Activated CD4-positive, alpha-beta T cell treated with anti-CD3 and anti-CD28 coated beads, Interleukin-2, amount 50 U/mL, for 16 hours (primary cell): ENCODE results near the gene UQCC2.

Experiments used
- DNase-seq: peaks from one replicate; pipeline ENCODE4 v3.0.0-alpha.2; 2020

UQCC2 gene

GRCh38 chr6:33705268-33705885, 6.1 kb downstream of the UQCC2 start:
- no peak for DNase-seq

DNA sequence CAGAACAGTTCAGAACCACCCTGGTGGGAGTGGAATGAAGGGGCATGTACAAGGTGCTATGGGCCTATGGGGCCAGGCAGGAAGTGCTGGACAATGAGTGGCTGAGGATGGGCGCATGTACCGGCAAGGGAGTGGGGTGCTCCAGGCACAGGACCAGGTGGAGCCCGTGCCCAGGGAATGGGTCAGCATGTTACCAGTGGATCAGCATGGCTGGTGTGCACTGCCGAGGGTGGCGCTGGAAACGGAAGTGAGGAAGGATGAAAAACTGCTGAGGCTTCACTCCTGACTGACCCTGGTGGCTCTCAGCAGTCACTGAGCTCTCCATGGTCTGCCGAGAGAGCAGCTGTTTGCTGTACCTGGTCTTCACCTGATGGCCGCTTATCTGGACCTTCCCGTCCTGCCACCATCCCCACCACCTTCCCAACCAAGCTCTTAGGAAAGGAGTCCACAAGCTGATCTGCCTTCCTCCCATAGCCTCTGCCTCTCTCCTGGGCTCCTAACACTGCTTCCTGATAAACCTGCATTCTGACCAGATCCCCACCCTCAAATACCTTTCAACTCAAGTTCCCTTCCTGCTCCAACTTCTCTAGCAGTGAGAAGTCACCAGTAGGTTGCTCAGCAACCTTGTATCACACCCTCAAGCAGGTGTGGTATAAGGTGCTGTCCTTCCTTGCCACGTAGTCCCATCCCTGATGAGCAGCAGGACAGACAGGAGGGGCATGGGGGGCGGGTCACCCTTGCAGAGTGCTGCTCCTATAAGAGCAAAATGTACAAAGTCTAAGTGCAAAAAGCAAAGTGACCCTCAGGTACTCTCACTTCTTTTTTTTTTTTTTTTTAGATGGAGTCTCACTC, 7.1 kb downstream of the UQCC2 start:
- no peak for DNase-seq

GRCh38 chr6:33702345-33702977, 9.0 kb downstream of the UQCC2 start:
- DNase-seq = peak; percentile 46

DNA sequence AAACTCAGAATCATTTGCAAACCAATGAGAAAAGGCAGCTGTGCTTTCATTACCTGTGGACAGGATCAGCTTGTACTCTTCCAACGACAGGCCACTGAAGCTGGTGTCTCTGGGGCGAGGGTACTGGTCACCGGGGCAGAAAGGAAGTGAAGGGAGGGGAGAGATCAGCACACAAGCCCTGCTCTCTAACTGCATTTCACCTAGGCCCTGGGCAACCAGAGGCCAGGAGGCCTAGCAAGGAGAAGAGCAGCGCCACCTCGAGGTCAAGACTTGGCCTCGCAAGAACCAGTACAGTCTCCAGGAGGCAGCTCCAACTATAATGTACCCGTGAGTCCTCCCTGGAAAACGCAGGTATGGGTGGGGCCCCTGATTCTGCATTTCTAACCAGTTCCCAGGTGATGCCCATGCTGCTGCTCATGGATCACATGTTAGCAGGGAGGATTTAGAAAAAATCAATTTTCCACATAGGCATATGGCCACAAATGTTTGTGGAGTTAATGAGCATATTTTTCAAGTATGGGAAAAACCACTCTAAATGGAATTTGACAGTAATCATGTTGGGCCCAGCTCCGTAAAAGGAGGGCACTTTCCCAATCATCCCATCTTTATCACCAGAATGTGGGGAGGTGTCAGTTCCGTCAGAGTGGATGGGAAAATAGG, 11.0 kb downstream of the UQCC2 start:
- DNase-seq = peak; percentile 75

DNA sequence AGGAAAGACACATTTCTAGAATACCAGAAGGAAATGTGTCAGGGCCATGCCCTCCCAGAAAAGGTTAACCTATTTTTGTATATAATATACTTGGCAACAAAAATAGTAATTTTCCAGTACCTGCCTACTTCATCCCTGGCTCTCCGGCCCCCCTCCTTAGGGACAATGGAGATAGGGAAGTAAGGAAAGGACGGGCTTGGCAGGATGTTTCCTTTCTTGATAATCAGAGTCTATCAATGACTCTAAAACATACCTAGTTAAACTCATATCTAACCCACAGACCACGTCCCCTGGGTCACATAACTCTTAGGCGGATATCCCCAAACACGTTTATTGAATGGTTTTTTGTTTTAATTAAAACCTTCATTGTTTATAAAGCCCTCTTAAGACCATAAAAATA, 11.8 kb downstream of the UQCC2 start:
- DNase-seq = peak; percentile 19

DNA sequence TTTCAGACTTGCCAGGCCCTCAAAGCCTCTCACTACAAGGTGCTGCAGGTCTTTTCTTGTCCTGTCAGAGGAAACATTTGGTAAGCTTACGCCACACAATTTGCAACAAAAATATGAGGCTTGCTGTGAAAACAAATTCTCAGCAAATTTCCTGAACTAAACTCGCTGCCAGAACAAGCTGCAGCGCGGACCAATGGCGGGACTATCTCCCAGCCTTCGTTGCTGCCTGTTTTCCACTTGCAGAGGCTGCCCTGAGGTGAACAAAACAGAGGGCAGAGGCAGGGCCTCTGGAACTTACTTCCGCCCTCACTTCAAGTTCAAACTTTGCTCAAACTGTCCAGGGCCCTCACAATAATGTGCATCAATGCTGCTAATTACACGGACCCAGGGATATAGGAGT, 12.4 kb downstream of the UQCC2 start:
- no peak for DNase-seq

- DNase-seq = no peak
Observed at GRCh38 chr6:33698494-33698893, 13.0 kb downstream of the UQCC2 start.

DNA sequence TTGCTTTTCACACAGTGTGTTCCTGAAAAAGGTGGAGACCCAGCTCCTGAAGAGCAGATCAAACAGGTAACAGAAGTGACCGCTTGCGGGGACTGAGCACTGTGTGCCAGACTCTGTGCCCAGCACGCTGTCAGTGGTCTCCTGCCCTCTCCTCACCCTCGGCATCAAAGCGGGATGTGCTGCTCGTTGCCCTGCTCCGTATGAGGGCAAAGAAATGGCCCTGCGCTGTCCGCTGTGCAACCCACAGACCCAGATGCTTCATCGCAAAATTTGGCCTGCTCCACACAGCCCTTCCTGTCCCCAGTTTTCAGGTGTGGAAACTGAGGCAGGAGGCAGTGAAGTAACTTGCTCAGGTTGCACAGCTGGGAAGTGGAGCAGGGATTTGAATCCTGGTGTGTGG, 13.7 kb downstream of the UQCC2 start:
- DNase-seq = no peak

GRCh38 chr6:33696548-33697518, 14.7 kb downstream of the UQCC2 start:
- DNase-seq = no peak

GRCh38 chr6:33696076-33696475, 15.4 kb downstream of the UQCC2 start:
- no peak for DNase-seq

DNA sequence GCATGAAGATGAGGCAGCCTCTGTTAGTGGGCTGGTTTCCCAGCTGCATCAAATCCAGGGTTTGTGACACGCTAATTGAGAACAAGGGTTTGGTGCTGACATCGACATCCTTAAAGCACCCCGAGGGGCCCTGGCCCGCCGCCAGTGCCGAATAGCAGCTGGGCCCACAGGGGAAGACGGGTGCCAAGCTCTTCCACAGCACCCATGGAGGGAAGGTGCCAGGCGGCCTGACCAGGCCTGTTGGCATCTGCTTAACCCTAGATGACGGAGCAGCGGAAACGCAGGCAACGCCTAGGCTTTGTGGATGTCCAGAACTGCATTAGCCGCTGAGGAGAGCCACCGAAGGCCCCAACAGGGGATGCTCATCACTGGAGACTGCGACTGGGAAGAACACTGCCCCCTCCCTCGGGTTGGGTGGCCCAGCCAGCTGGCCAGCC, 16.0 kb downstream of the UQCC2 start:
- no peak for DNase-seq

- no peak for DNase-seq
Observed at GRCh38 chr6:33694977-33695376, 16.5 kb downstream of the UQCC2 start.

- peak; percentile 84 for DNase-seq
Observed at GRCh38 chr6:33694401-33694931, 17.0 kb downstream of the UQCC2 start.

- DNase-seq = no peak
Observed at GRCh38 chr6:33693186-33694105, 18.1 kb downstream of the UQCC2 start.

- peak; percentile 81 for DNase-seq
Observed at GRCh38 chr6:33692760-33693158, 18.7 kb downstream of the UQCC2 start.

DNA sequence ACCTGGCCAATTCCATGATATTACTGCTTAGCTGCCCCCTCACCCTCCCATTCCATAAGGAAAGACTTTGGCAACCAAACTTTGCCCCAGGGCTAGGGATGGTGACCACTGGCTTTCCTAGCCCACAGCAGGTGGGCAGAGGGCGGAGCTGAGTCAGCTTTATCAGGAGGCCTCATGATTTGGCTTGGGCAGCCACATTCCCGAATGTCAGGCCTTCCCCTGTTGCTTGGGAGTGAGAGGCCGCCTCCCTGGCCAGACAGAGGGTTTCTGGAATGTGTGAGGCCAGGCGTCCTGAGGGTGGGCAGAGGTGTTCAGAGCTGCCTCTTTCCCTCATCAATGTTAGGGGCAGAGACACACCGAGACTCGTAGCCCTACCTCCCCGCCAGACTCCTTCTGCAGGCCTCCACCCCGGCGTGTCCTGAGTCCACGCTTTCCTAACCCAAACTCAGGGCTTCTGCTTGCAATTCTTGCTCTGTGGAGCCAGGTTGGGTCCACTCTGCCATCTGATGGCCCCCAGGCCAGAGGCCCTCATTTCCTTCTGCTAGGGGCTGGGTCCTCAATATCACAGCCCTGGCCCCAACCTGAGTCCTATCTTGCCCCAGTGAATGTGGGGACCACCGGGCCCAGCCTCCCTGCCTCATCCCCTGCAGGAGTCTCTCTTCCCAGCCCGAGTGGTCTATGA, 19.3 kb downstream of the UQCC2 start:
- DNase-seq = no peak

- no peak for DNase-seq
Observed at GRCh38 chr6:33691456-33692077, 19.9 kb downstream of the UQCC2 start.

- no peak for DNase-seq
Observed at GRCh38 chr6:33690766-33691165, 20.7 kb downstream of the UQCC2 start.

DNA sequence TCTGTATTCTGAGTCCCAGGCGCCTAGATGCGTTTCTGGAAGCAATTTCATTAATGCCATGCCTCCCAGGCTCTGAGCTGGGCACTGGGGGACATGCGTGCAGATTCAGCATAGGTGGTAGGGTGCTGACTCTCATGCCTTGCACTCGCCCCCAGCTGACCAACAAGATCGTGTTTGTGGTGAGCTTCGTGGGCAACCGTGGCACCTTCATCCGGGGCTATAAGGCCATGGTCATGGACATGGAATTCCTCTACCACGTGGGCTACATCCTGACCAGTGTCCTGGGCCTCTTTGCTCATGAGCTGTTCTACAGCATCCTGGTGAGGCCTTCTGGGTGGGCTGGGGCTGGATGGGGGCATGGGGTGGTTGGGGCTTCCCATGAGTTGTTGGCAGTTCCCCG, 21.6 kb downstream of the UQCC2 start:
- DNase-seq = no peak

DNA sequence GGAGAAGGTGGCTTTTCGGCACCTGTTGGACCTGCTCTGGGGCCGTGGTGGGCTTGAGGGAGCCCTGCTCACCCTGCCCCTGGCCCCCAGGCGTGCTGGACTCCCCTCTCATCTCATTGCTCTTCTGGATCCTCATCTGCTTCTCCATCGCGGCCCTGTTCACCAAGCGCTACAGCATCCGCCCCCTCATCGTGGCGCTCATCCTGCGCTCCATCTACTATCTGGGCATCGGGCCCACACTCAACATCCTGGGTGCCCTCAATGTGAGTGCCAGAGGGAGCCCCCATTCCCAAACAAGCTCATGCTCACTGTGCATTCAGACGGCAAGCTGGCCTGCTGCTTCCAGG, 22.4 kb downstream of the UQCC2 start:
- DNase-seq = no peak
